ENCODE results near the gene LSAMP.

- TF ChIP-seq CTCF (IDR thresholded peaks at IDR 0.05) (no peak), EZH2 (IDR thresholded peaks at IDR 0.05; ENCODE audit: borderline replicate concordance, insufficient read depth, low read depth, low read length, poor library complexity, severe bottlenecking) (no peak)
These were observed 180.6 kb downstream of the LSAMP start for GRCh38 chr3:116264546-116265319.
